Upper lobe of left lung (tissue), 6 donors: ENCODE measurements around the gene IGBP1. TPM values are rescaled to one million over a fixed set of nuclear protein-coding genes. Genes with fewer than 3 reads are reported as not detected.
"Not testable (repeated sequence)": the region's sequence is repeated elsewhere in the genome, so short reads cannot be mapped to it uniquely, and the experiment has no call there.

Source experiments
- ATAC-seq, 2 donors: fragments of 200-7000 bp; cut with Tn5 transposase; one replicate each; pipeline ENCODE4 v1.9.1; 2022; ENCODE audit warnings: mild to moderate bottlenecking in 2 of 2, moderate library complexity in 2 of 2; ENCODE audit not compliant: low FRiP score in 2 of 2
- DNase-seq, 2 donors: peaks; one replicate each; pipeline ENCODE4 v3.0.0-alpha.2; 2019 to 2020
- H3K27ac ChIP-seq, 4 donors: fragments of 200-600 bp; sonication (generic); one replicate each; pipeline ENCODE4 v1.5.1; 2016 to 2019
- H3K27me3 ChIP-seq, 4 donors: fragments of 200-600 bp; sonication (generic); one replicate each; pipeline ENCODE4 v1.5.1; 2017 to 2019
- H3K36me3 ChIP-seq, 4 donors: fragments of 200-600 bp; sonication (generic); one replicate each; pipeline ENCODE4 v1.5.1; 2016 to 2019
- H3K4me1 ChIP-seq, 4 donors: fragments of 200-600 bp; sonication (generic); one replicate each; pipeline ENCODE4 v1.5.1; 2018 to 2019
- H3K4me3 ChIP-seq, 4 donors: fragments of 200-600 bp; sonication (generic); one replicate each; pipeline ENCODE4 v1.5.1; 2017 to 2019; ENCODE audit warnings: mild to moderate bottlenecking in 2 of 4, moderate library complexity in 1 of 4
- H3K9me3 ChIP-seq, 4 donors: fragments of 200-600 bp; sonication (generic); one replicate each; pipeline ENCODE4 v1.5.1; 2018 to 2019
- CTCF ChIP-seq, 6 experiments: fragments of 450-650 bp in 4 of 6; fragments of 200-600 bp in 2 of 6; sonication (generic) in 2 of 6; IDR thresholded peaks; one replicate each; pipeline ENCODE4 v1.5.1; 2016 to 2019; ENCODE audit warnings: antibody characterized with exemption in 6 of 6
- EP300 ChIP-seq, 4 donors: sonication (generic); formaldehyde crosslinking; IDR thresholded peaks; one replicate each; pipeline ENCODE4 v1.5.1; 2017; ENCODE audit warnings: antibody characterized with exemption in 4 of 4, control low read depth in 2 of 4
- POLR2A ChIP-seq, 4 donors: fragments of 450-650 bp; IDR thresholded peaks; one replicate each; pipeline ENCODE4 v1.5.1; 2016 to 2017; ENCODE audit warnings: antibody characterized with exemption in 4 of 4, mild to moderate bottlenecking in 2 of 4
- POLR2AphosphoS5 ChIP-seq, 2 donors: sonication (generic); formaldehyde crosslinking; IDR thresholded peaks; one replicate each; pipeline ENCODE4 v1.5.1; 2017; ENCODE audit warnings: antibody characterized with exemption in 2 of 2
- WGBS, 2 donors: methylation state at CpG; one replicate each; pipeline ENCODE4 v1.1.5; 2017 to 2018; 5-methylcytosine and 5-hydroxymethylcytosine counted together
- total RNA-seq, 6 donors: library from RNA; depleted of rRNA in 4 of 6; stranded (reverse); fragments of >200 nt in 4 of 6; gene quantifications; one replicate each; pipeline versions ENCODE4 v1.1.0 to v1.2.1, GENCODE V29; 2016 to 2021
- donor health status: DM: no; HTN: no; CAD: no; lungs with moderate emphysema.
- donor health status: DM: no; HTN: yes; CAD: no; lungs with severe emphysema.

IGBP1 gene
- total RNA-seq, 6 donors from 2014 or later, result 35.3 to 62.1 (median 46.6) TPM

GRCh38 chrX:70089604-70090297 is 43.5 kb upstream of the IGBP1 start:
- Histone ChIP-seq H3K36me3 (no peaks in the 10 kb centered on the region), H3K27ac (no peak overlapping the region), H3K4me3 (no peak overlapping the region), H3K4me1 (no peaks in the 10 kb centered on the region), H3K9me3 (no peaks in the 10 kb centered on the region), H3K27me3 (no peaks in the 10 kb centered on the region)
- ATAC-seq (no peak), DNase-seq (no peak)
- 0 to 38% methylated on average over 1 of the region's 1 CpG for WGBS, 2 donors
- TF ChIP-seq EP300 (IDR thresholded peaks at IDR 0.05) (no peak), POLR2A (IDR thresholded peaks at IDR 0.05) (no peak), POLR2AphosphoS5 (IDR thresholded peaks at IDR 0.05) (no peak), CTCF (IDR thresholded peaks at IDR 0.05) (no peak)

- WGBS, 2 donors, result 85 to 100% methylated on average over 1 to 4 of the region's 4 CpGs
- DNase-seq (no peak), ATAC-seq (no peak)
- Histone ChIP-seq H3K4me1 (no peaks in the 10 kb centered on the region), H3K27me3 (no peaks in the 10 kb centered on the region), H3K4me3 (no peak overlapping the region), H3K36me3 (no peaks in the 10 kb centered on the region), H3K9me3 (no peaks in the 10 kb centered on the region), H3K27ac (no peak overlapping the region)
- TF ChIP-seq POLR2AphosphoS5 (IDR thresholded peaks at IDR 0.05), result no peak
- no peak for TF ChIP-seq EP300 (IDR thresholded peaks at IDR 0.05)
- TF ChIP-seq POLR2A (IDR thresholded peaks at IDR 0.05), result no peak
- no peak for TF ChIP-seq CTCF (IDR thresholded peaks at IDR 0.05)
These were observed 41.0 kb upstream of the IGBP1 start for GRCh38 chrX:70092247-70092646.

- DNase-seq (no peak), ATAC-seq (no peak)
- no peak overlapping the region for H3K4me3 ChIP-seq
- no peaks in the 10 kb centered on the region for H3K27me3 ChIP-seq
- H3K9me3 ChIP-seq, result no peaks in the 10 kb centered on the region
- H3K27ac ChIP-seq, result no peak overlapping the region
- H3K36me3 ChIP-seq, result no peaks in the 10 kb centered on the region
- TF ChIP-seq POLR2A (IDR thresholded peaks at IDR 0.05), result no peak
- no peak for TF ChIP-seq POLR2AphosphoS5 (IDR thresholded peaks at IDR 0.05)
- TF ChIP-seq EP300 (IDR thresholded peaks at IDR 0.05), result no peak
- no peaks in the 10 kb centered on the region for H3K4me1 ChIP-seq
- WGBS, 2 donors, result 63 to 69% methylated on average over 2 of the region's 2 CpGs
These were observed 37.2 kb upstream of the IGBP1 start for GRCh38 chrX:70096052-70096451.

GRCh38 chrX:70105229-70105628 is 28.0 kb upstream of the IGBP1 start:
- no peak overlapping the region for H3K4me3 ChIP-seq
- TF ChIP-seq POLR2A (IDR thresholded peaks at IDR 0.05), result no peak
- H3K27ac ChIP-seq, result no peak overlapping the region
- WGBS, 2 donors, result 30 to 37% methylated on average over 2 of the region's 2 CpGs
- no peaks in the 10 kb centered on the region for H3K36me3 ChIP-seq
- no peak for DNase-seq
- ATAC-seq, result no peak
- no peaks in the 10 kb centered on the region for H3K9me3 ChIP-seq
- no peaks in the 10 kb centered on the region for H3K4me1 ChIP-seq
- no peaks in the 10 kb centered on the region for H3K27me3 ChIP-seq

GRCh38 chrX:70111436-70112026 is 21.7 kb upstream of the IGBP1 start:
- not testable (repeated sequence) for DNase-seq, H3K36me3 ChIP-seq, H3K27ac ChIP-seq, ATAC-seq, H3K27me3 ChIP-seq, H3K4me1 ChIP-seq, H3K4me3 ChIP-seq
- H3K9me3 ChIP-seq, result peaks cover 0 to 16% (median 4%) of the 10 kb centered on the region in 4 donors
- WGBS, 2 donors, result 85 to 98% methylated on average over 4 of the region's 4 CpGs

- TF ChIP-seq CTCF (IDR thresholded peaks at IDR 0.05), result no peak
- no peak for TF ChIP-seq EP300 (IDR thresholded peaks at IDR 0.05)
- no peak for TF ChIP-seq POLR2AphosphoS5 (IDR thresholded peaks at IDR 0.05)
- TF ChIP-seq POLR2A (IDR thresholded peaks at IDR 0.05), result no peak
- no peak overlapping the region for H3K4me3 ChIP-seq
- no peaks in the 10 kb centered on the region for H3K27me3 ChIP-seq
- H3K9me3 ChIP-seq, result peaks cover 0 to 9% (median 0%) of the 10 kb centered on the region in 4 donors
- no peak for DNase-seq
- H3K4me1 ChIP-seq, result no peaks in the 10 kb centered on the region
- H3K27ac ChIP-seq, result no peak overlapping the region
- H3K36me3 ChIP-seq, result no peaks in the 10 kb centered on the region
- no peak for ATAC-seq
These were observed 15.5 kb upstream of the IGBP1 start for GRCh38 chrX:70117738-70118137.

GRCh38 chrX:70123014-70123413 is 10.2 kb upstream of the IGBP1 start:
- not testable (repeated sequence) for H3K4me3 ChIP-seq, H3K4me1 ChIP-seq, H3K27ac ChIP-seq, ATAC-seq, H3K36me3 ChIP-seq, H3K27me3 ChIP-seq, H3K9me3 ChIP-seq
- WGBS, 2 donors, result 97% methylated on average over 6 of the region's 30 CpGs; no CpG with 5 or more reads in 1 of the 2 donors
- DNase-seq, result peak in 1 of 2 donors; percentile 41
